Sigmoid colon (tissue), 7 donors: ENCODE measurements around the gene FBXW8. TPM values are rescaled to one million over a fixed set of nuclear protein-coding genes. Genes with fewer than 3 reads are reported as not detected.

ENCODE experiments used
- DNase-seq: peaks from one replicate; pipeline ENCODE4 v3.0.0-alpha.2; 2019
- H3K27ac ChIP-seq, 4 donors: fragments of 200-600 bp; sonication (generic); one replicate each; pipeline ENCODE4 v1.5.1; 2016 to 2019; ENCODE audit warnings: mild to moderate bottlenecking in 1 of 4
- H3K27me3 ChIP-seq, 3 donors: fragments of 200-600 bp; sonication (generic); one replicate each; pipeline ENCODE4 v1.5.1; 2019; ENCODE audit warnings: mild to moderate bottlenecking in 1 of 3
- H3K36me3 ChIP-seq, 4 donors: fragments of 200-600 bp; sonication (generic); one replicate each; pipeline ENCODE4 v1.5.1; 2016 to 2019
- H3K4me1 ChIP-seq, 4 donors: fragments of 200-600 bp; sonication (generic); one replicate each; pipeline ENCODE4 v1.5.1; 2017 to 2019
- H3K4me3 ChIP-seq, 4 donors: fragments of 200-600 bp; sonication (generic); one replicate each; pipeline ENCODE4 v1.5.1; 2017 to 2019; ENCODE audit warnings: mild to moderate bottlenecking in 2 of 4, moderate library complexity in 1 of 4
- H3K9me3 ChIP-seq, 4 donors: fragments of 200-600 bp in 3 of 4; sonication (generic) in 3 of 4; one replicate each; pipeline versions ENCODE4 v1.5.1 to v1.6.1; 2013 to 2019
- CTCF ChIP-seq, 4 experiments: fragments of 450-650 bp in 3 of 4; fragments of 200-600 bp in 1 of 4; IDR thresholded peaks; one replicate each; pipeline ENCODE4 v1.5.1; 2016 to 2019; ENCODE audit warnings: antibody characterized with exemption in 4 of 4, mild to moderate bottlenecking in 3 of 4, moderate library complexity in 2 of 4
- EP300 ChIP-seq, 4 donors: sonication (generic); formaldehyde crosslinking; IDR thresholded peaks; one replicate each; pipeline ENCODE4 v1.6.1; 2017; ENCODE audit warnings: antibody characterized with exemption in 4 of 4
- POLR2A ChIP-seq, 2 donors: fragments of 450-650 bp; IDR thresholded peaks; one replicate each; pipeline ENCODE4 v1.6.1; 2016; ENCODE audit warnings: antibody characterized with exemption in 2 of 2, mild to moderate bottlenecking in 2 of 2, moderate library complexity in 2 of 2
- POLR2AphosphoS5 ChIP-seq, 4 donors: sonication (generic); formaldehyde crosslinking; IDR thresholded peaks; one replicate each; pipeline ENCODE4 v1.6.1; 2017; ENCODE audit warnings: antibody characterized with exemption in 4 of 4
- WGBS, 2 donors: extraction: QIAGEN DNeasy Blood & Tissue Kit; methylation state at CpG; one replicate each; pipeline ENCODE4 v1.1.7; 2013; 5-methylcytosine and 5-hydroxymethylcytosine counted together
- intact Hi-C: fragments of 100-400 bp; cut with DNase I; formaldehyde crosslinking; loops from one replicate; pipeline ENCODE4 v1.15.1; 2023
- polyA plus RNA-seq, 3 donors: library from polyadenylated mRNA; stranded (reverse); fragments of 200-250 nt; gene quantifications; one replicate each; pipeline ENCODE4 v1.2.3, GENCODE V29; 2013
- total RNA-seq, 4 donors: library from RNA; depleted of rRNA; stranded (reverse); fragments of >200 nt; gene quantifications; one replicate each; pipeline ENCODE4 v1.1.0, GENCODE V29; 2016
- donor health status: healthy with polysubstance abuse.
- donor health status: Bipolar disorder and iron deficiency.
- donor health status: healthy.

FBXW8 gene
- total and polyA plus RNA-seq, 7 donors, result 2.3 to 19.1 (median 7.7) TPM

GRCh38 chr12:117017807-117018206 lies 107.1 kb downstream of the FBXW8 start:
- DNase-seq, result no peak
- no peaks in the 10 kb centered on the region for H3K27me3 ChIP-seq
- peaks cover 0 to 6% (median 0%) of the 10 kb centered on the region in 4 donors for H3K9me3 ChIP-seq
- H3K4me3 ChIP-seq, result no peak overlapping the region
- WGBS, 2 donors, result 93 to 96% methylated on average over 9 of the region's 9 CpGs
- H3K36me3 ChIP-seq, result peaks cover 0 to 50% (median 15%) of the 10 kb centered on the region in 4 donors
- no peak for TF ChIP-seq POLR2AphosphoS5 (IDR thresholded peaks at IDR 0.05)
- TF ChIP-seq CTCF (IDR thresholded peaks at IDR 0.05), result no peak
- TF ChIP-seq POLR2A (IDR thresholded peaks at IDR 0.05), result no peak
- TF ChIP-seq EP300 (IDR thresholded peaks at IDR 0.05), result no peak
- H3K4me1 ChIP-seq, result no peaks in the 10 kb centered on the region
- H3K27ac ChIP-seq, result no peak overlapping the region
- intact Hi-C loops, result no loop called here

GRCh38 chr12:117018276-117018675 lies 107.5 kb downstream of the FBXW8 start:
- intact Hi-C loops, result no loop called here
- TF ChIP-seq EP300 (IDR thresholded peaks at IDR 0.05) (no peak), POLR2A (IDR thresholded peaks at IDR 0.05) (no peak), POLR2AphosphoS5 (IDR thresholded peaks at IDR 0.05) (no peak), CTCF (IDR thresholded peaks at IDR 0.05) (no peak)
- H3K36me3 ChIP-seq, result peaks cover 0 to 45% (median 15%) of the 10 kb centered on the region in 4 donors
- no peak overlapping the region for H3K27ac ChIP-seq
- H3K4me3 ChIP-seq, result no peak overlapping the region
- WGBS, 2 donors, result 96% methylated on average over 14 of the region's 14 CpGs
- no peaks in the 10 kb centered on the region for H3K27me3 ChIP-seq
- peaks cover 0 to 6% (median 0%) of the 10 kb centered on the region in 4 donors for H3K9me3 ChIP-seq
- H3K4me1 ChIP-seq, result no peaks in the 10 kb centered on the region
- DNase-seq, result no peak

GRCh38 chr12:117018685-117019084 lies 107.9 kb downstream of the FBXW8 start:
- H3K27ac ChIP-seq, result no peak overlapping the region
- no peak for DNase-seq
- peaks cover 0 to 5% (median 0%) of the 10 kb centered on the region in 4 donors for H3K9me3 ChIP-seq
- TF ChIP-seq EP300 (IDR thresholded peaks at IDR 0.05), result no peak
- intact Hi-C loops, result no loop called here
- H3K36me3 ChIP-seq, result peaks cover 0 to 45% (median 15%) of the 10 kb centered on the region in 4 donors
- no peaks in the 10 kb centered on the region for H3K4me1 ChIP-seq
- 85 to 87% methylated on average over 3 of the region's 3 CpGs for WGBS, 2 donors
- H3K27me3 ChIP-seq, result no peaks in the 10 kb centered on the region
- no peak overlapping the region for H3K4me3 ChIP-seq

GRCh38 chr12:117019866-117020265 lies 109.1 kb downstream of the FBXW8 start:
- Histone ChIP-seq H3K36me3 (peaks cover under 1 to 45% (median 15%) of the 10 kb centered on the region in 4 donors), H3K9me3 (no peaks in the 10 kb centered on the region), H3K27ac (no peak overlapping the region), H3K4me1 (no peaks in the 10 kb centered on the region), H3K27me3 (no peaks in the 10 kb centered on the region), H3K4me3 (no peak overlapping the region)
- 96 to 97% methylated on average over 12 of the region's 12 CpGs for WGBS, 2 donors
- peak; percentile 39 for DNase-seq
- no peak for TF ChIP-seq EP300 (IDR thresholded peaks at IDR 0.05)
- no peak for TF ChIP-seq CTCF (IDR thresholded peaks at IDR 0.05)
- no peak for TF ChIP-seq POLR2AphosphoS5 (IDR thresholded peaks at IDR 0.05)
- no peak for TF ChIP-seq POLR2A (IDR thresholded peaks at IDR 0.05)
- intact Hi-C loops, result no loop called here

- peak; percentile 33 for DNase-seq
- WGBS, 2 donors, result 84 to 91% methylated on average over 12 of the region's 12 CpGs
- Histone ChIP-seq H3K27ac (no peak overlapping the region), H3K9me3 (no peaks in the 10 kb centered on the region), H3K4me3 (no peak overlapping the region), H3K27me3 (no peaks in the 10 kb centered on the region), H3K4me1 (peaks cover 0 to 4% (median under 1%) of the 10 kb centered on the region in 4 donors), H3K36me3 (peaks cover 3 to 42% (median 11%) of the 10 kb centered on the region in 4 donors)
- intact Hi-C loops, result no loop called here
- no peak for TF ChIP-seq POLR2AphosphoS5 (IDR thresholded peaks at IDR 0.05)
- TF ChIP-seq CTCF (IDR thresholded peaks at IDR 0.05), result no peak
- no peak for TF ChIP-seq EP300 (IDR thresholded peaks at IDR 0.05)
- no peak for TF ChIP-seq POLR2A (IDR thresholded peaks at IDR 0.05)
Observed at GRCh38 chr12:117020536-117021220, 109.9 kb downstream of the FBXW8 start.
